Activated CD4-positive, alpha-beta T cell treated with anti-CD3 and anti-CD28 coated beads, Interleukin-2, Interleukin-4, amounts not matched to agents 100 ng/mL and 50 ng/mL, durations not matched to agents 16 hours and 8 hours (primary cell): ENCODE data around the gene PCDH9.

ENCODE experiments used
- DNase-seq: peaks from one replicate; pipeline ENCODE4 v3.0.0-alpha.2; 2020; ENCODE audit warnings: low spot score

PCDH9 gene

DNA sequence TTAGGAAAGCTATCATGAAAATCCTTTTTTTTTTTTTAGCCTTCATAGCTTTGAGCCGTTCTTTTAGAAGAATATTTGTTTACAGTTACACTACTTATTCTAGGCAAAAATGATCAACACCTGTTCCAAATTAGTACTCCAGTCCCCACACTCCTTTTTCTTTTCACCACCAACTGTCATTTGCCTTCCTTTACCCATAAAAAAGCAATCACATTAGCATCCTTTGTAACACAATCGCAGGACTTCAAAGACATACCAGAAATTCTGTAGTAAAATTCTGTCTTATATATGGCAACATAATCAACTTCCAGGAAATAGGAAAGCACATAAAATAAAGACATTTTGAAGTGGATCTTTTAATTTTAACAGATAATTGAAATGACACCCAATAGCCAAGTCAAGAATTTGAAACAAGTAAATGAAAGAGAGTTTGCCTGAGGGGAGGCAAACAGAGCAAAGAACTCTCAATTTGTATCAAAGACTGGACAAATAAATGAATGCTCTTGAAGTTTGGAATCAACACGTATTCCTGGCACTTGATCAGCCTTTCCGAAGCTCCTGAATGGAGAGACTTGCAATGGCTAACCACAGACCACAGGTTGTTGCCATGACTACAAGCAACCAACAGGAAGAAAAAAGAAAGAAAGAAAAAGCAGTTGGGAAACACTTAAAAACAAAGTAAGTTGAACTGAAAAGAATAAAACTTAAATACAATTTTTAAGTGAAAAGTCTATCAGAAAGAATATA is 206.8 kb downstream of the PCDH9 start:
- DNase-seq, result no peak

DNA sequence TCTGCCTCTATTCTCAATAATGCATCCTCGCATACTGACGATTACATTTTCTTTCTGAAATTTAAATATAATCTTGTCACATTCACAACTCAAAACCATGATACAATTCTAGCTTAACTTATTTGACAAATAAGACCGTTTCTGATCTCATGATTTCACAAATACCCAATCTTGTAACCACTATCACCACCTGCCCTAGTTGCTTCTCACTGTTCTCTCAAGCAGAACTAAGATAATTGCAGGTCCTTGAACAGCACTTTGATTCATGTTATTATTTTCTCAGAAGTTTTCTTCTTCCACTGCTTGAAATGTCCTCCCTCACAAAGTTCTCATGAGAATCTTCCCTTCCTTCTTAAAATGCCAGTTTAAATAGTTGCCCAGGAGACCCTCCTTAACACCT is 211.4 kb downstream of the PCDH9 start:
- no peak for DNase-seq

DNA sequence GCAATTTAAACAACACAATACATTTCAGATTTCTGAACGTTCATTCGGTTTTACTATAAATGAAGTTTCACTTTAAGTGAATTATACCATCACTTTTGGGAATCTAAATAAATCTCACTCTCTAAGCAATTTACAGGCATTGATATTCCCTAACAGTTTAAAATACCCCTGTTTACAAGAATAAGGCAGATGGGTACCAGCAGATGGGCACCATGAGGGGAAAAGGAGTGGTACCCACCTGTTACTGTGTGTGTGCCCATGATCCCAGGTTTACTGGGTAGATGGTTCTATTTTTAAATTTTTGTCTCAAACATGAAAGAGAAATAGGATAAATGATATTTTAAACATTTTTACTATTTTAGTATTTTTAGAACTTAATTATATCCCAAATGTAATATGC is 212.9 kb downstream of the PCDH9 start:
- no peak for DNase-seq

DNA sequence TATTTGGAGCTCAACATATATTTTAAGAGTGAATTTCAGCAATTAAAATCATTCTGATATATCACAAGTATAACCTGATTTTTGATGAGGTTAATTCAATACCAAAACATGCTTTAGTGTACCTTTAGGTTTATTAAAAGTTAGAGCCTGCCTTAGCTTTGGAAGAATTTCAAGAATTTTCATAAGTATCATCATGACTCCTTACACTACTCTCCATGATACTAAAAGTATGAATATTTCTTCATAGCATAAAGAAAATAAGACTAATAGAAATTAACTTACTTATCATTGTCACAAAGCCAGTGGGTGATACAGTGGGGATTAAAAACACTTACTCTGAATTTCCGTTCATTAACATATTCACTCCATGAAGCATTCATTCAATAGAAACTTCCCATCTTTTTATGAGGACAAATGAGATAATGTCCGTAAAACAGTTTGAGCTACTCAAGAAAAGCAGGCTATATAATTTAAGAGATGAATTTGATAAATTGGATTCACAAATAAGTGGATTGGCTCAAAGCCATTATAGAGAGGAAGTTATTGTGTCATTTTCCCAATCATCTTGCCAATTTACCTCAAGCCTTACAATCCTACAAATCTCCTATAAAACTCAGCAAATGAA is 214.0 kb downstream of the PCDH9 start:
- no peak for DNase-seq

DNA sequence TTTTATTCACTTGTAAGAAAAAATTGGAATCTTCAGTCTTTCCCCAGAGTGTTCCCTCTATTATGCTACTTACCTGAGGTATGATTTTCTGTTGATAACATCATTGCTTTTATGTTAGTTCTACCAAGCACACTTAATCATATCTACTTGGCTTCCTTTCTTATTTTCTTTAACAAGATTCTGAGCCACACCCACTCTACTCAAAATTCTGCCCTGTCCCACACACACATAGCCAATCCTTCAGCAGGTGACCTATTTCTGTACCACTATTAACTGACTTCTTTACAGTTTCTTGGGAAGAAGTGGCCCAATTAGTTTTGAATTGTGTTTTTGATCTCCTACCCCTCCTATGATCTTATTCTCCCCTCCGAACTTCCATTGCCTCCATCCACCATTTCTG is 215.7 kb downstream of the PCDH9 start:
- no peak for DNase-seq

DNA sequence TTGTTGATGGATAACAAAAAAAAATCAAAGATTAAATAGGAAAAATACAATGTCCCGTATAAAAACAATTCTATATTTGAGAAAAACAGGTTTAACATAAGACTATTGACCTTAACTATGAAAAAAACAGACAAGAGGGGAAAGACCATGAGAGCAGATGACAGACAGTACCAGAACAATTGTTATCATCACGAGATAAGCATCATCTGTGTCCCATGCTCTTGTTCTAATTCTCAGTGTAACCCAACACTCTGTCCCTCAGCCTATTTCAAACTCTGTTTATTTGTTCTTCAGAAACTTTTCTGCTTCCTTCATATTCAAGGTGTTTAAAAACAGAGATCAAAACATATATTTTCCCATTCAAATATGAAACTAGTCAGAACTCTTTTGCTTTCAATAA is 216.4 kb downstream of the PCDH9 start:
- DNase-seq, result no peak

DNA sequence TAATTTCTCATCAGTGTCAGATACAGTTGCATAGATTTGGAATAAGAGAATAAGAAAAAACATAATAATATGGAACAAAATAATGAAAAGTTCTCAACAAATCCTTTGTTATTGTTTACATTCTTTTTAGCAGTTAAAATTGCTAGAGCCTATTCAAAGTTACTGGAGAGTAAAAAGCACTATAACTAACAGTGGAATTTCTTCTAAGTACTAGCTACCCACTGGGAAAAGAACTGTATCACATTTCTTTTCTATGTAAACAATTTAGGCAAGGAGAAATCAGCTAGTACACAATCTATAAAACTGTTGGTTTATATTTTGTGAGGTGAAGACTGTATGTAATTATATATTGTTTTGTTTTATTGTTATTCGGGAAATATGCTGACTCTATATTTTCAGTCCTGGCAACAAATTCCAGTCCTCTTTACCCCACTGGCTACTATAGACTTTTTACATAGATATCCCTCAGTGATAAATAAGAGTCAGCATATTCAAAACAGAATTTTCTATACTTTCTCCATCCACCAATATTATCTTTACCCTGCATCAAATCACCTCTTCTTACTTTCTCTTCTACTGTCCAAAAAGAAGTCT is 222.0 kb downstream of the PCDH9 start:
- DNase-seq, result no peak

DNA sequence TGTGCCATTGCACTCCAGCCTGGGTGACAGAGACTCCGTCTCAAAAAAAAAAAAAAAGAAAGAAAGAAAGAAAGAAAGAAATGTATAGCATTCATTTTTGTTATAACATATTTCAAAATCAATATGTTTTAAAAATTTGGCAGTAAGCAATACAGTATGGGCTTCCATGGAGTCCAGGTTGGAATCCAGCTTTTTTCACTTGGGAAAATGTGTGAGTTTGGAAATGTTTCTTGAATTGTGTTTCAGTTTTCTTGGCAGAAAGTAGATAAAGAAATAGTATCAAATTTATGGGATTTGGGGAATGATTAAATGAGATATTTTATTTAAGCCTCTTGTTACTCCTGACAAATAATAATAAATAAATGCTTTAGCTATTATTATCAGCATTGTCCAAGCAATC is 225.6 kb downstream of the PCDH9 start:
- DNase-seq, result no peak

DNA sequence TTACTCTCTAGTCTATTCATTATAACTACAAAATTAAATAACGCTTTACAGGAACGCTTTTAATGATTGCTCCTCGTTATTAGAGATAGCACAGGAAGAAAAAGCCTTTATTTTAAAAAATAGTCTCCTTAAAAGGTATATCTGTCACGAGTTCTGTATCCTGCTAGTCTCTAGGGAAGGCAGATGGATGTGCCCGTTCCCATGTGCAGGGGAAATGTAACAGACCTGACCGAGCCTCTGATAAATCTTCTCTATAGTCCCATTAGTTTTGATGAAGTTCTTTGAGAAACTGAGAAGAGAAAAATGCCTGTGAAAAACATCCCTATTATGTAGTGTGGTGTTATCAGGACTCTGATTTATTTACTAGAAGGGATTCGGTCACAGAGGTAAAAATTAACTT is 226.4 kb downstream of the PCDH9 start:
- DNase-seq, result no peak

DNA sequence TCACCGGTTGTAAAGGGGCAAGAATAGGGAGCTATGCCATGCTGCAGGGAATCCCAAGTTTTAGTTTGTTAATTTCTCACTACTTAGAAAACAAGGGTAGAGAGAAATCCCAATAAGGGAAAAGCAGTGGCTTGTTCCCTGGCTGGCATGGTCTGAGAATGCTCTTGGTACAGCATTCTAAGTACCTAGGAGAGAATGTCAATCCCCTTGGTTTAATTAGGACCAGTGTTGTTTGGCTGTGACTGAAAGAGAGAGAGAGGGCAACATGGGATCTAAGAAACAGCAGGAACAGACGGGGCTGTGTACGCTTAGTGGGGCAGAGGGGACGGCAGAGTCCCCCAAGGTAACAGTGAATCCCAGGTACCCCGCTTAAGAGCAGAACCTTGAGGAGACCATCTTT is 228.8 kb downstream of the PCDH9 start:
- no peak for DNase-seq

DNA sequence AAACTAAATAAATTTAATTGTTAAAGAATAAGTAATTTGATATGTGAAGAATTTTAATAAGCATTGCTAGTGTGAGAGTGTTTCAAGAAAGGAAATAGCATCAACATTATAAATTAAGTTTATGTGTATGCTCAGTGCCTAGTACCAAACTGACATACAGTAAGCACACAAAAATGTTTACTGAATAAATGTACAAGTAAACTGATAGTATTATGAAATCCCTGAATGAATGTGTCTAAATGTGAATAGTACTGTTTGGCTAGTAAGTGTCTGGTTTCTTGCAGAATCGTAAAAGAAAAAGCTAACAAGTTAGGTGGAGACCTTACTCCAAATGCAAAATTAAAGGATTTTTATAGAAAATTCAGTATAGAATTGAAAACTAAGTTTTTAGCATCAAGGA is 233.6 kb downstream of the PCDH9 start:
- no peak for DNase-seq

DNA sequence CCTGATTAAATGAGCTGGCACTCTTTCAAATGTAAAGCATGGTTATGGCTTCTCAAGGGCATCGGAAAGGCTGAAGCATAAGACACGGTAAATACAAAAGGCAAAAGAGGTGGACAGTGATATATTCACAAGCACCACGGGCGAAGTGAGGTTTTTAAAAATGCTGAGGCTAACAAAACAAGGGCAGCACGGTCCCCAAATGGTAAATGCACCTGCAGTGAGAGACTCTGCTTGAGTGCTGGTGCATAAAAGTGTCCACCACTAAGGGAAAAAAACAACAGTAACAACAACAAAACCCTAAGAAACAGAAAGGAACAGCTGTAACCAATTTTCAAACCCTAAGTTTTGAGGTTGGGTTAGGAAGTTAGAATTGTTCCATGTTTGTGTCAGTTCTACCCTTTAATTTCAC is 234.9 kb downstream of the PCDH9 start:
- DNase-seq, result no peak

DNA sequence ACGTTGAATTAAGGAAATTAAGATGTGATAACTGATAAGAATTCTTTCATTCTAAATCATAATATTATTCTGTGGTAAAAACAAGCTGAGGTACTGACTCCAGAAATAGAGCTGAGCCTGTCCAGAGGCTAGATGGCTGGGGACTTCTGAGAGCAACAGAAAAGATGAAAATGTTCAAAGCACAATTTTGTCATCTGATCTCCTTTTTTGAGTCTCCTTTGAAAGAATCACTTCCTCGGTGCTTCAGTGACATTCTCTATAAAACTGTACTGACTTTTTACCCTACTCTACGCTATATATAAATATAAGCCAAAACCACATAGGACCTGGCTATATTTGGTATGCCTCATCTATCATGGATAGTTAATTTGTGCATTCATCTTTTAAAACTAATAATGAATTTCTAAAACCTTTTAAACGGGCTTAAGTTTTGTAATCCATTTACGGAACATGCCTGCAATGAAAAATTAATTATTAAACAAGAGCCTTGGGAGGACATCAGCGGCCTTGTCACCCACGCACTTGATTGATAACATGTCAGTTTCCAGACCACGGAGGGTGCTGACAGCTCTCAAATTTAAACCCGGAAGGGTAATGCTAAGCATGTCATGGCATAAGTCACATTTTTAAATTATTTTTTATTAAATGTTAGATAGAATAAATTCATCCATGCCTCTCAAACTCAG is 235.5 kb downstream of the PCDH9 start:
- no peak for DNase-seq

DNA sequence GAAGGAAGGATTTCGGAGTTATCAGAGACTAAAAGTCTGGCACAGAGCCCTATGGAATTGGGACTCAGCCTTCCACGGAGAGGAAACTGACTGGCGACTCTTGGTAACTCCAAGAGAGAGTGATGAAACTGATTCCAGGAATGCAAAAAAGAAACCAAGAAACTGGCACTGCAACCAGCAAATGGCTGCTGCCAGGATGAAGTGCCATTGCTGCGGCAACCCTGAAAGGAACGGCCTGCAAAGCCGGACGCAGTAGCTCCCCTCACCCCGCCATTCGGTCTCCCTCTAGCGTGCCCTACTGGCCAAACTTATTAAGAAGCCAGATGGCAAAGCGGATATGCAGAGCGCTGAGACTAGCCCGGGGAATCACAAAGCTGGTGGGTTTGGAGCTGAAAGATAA is 236.0 kb downstream of the PCDH9 start:
- DNase-seq, result peak; percentile 0

DNA sequence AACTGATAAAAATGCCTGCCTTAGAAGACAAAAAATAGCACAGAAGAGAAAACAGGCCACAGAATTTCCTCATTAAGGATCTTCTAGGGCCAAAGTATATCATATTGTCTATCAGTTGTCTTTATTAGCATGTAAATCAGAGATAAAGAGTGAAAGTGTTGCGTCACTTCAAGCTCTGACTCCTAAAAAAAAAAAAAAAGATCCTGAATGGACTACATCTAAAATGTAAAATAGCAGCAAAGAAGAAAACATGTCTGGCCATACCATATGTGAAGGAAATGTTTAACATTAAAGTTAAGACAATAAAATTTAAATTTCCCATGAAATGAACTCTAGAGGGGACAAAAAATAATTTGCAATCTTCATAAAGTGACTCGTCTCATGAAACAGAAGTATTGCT is 237.4 kb downstream of the PCDH9 start:
- DNase-seq, result no peak

DNA sequence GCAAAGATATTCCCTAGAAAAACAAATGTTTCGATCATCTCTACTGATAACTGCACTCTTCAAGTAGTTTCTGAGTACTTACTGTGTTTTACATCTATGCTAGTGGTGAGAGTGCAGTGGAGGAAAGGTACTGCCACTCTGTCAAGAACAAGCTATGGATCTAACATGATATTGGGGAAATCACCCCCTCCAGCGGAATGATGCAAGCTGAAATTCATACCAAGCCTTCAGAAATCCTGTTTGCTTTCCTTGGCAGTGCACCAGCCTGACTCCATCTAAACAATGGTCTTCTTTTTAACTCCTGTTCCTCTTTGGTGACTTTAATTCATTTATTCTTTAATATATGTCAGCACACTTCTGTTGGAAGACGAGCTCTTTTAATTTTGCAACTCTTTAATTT is 238.0 kb downstream of the PCDH9 start:
- no peak for DNase-seq

DNA sequence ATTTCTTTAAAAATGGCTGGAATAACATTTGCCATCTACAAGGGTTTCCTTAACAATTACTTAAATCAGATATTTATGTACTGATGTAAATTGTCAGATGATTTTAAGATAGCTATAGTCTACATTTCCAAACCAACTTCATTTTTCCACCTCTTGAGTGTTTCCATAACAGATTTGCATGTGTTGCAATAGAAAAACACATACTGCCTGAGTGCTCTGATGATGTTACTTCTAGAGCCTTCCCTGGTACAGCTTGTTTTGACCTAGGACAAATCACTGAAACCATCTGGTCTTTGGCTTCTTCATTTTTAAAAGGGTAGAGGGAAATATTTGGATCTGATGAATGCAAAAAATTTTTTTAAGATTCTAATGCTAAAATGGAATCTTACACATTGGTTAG is 245.9 kb downstream of the PCDH9 start:
- no peak for DNase-seq

DNA sequence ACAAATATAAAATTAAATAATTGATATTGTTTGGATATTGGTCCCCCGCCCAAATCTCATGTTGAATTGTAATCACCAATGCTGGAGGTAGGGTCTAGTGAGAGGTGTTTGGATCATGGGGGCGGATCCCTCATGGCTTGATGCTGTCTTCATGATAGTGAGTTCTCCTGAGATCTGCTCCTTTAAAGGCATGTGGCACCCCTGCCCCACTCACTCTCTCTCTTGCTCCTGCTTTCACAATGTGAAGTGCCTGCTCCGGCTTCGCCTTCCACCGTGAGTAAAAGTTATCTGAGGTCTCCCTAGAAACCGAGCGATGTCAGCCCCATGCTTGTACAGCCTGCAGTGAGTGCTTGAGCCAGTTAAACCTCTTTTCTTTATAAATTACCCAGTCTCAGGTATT is 248.2 kb downstream of the PCDH9 start:
- DNase-seq, result no peak

DNA sequence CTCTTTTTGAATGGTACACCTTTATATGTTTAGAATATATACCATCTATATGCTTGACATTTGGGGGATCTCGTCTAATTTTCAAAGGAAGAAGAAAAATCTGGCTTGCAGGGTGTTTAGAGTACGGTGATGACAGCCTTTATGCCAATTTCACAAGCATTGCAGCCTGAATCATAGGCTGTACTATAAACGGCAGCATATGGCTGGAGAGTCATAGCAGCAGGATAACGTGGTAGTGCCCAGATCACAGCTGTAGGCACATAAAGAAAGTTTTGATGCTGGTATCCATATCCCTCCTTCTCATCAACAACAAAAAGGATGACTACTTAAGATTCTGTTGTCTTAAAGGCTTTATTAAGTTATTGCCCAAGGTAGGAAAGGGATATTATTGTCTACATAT is 253.0 kb downstream of the PCDH9 start:
- no peak for DNase-seq

DNA sequence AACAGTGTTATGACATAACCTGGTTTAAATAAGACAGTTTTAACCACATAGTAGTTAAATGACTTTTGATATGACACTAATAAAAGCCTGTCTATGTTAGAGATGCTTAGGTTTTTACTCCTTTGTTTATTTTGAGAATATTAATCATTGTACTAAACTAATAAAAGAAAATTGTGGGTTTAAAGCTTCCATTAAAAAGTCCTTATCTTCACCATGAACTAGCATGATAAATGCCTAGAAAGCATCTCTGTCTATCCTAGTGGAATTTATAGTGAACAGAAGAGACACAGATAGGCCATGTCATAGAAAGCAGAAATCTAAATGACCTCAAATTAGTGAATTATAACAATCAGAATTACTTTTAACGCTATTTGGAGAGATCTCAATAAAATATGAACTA is 255.2 kb downstream of the PCDH9 start:
- no peak for DNase-seq

DNA sequence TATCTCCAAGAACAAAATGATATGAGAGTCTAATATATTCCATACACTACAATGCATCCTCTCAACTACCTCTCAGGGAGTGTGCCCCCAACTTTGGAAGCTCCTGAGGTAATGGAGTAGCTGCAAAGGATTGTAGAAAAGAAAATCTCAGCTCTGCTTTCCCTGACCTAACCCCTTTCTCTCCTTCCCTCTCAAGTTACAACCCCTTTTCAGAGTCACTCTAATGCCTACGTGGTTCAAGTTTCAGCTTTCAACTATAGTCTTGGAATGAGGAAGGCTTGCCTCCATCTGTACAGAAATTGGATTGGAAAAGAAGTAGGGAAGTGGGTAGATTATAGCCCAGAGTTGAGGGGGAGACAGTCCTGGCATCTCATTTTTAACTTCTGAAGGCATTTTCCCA is 256.0 kb downstream of the PCDH9 start:
- DNase-seq, result no peak

DNA sequence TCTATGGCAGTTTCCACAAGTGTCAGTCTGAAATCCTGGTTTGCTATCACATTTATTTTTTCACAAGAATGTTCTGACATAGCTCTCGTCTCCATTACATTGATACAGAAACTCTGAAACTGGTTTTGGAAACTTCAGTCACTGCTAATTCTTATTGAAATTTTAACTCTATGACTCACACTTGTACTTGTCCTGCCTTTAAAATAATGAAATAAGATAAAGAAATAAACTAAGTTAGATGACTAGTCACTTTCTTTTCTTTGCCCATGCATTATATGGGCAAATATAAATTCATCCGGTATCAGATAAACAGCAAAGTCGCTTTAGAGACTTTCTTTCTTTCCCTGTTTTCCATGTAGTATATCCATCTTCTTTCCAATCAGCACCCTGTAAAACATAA is 257.5 kb downstream of the PCDH9 start:
- DNase-seq, result no peak

DNA sequence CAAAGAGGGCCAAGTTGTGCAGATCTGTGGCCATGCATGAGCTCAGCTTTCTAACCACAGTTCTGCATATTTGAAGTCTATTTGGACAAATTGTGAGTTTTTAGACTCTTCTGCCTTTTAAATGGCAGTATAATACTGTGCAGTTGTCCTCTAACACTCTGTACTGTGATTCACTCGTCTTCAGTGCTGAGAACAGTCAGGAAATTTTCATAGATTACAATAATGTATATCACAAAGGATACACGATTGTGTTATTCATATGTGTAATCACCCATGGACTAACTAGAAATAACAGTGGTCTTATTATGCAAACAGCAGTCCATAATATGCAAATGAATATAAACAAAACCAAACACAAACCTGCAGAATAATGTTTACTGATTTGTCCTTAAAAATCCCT is 259.1 kb downstream of the PCDH9 start:
- DNase-seq, result no peak
